ENCODE data around the gene BAG2. TPM values are rescaled to one million over a fixed set of nuclear protein-coding genes. Genes with fewer than 3 reads are reported as not detected.
A peak's percentile ranks its signal among the peaks of the same experiment; 100 is the strongest.

BAG2 gene
- 0.84 and 1.5 TPM in 2 replicates for total RNA-seq (ENCODE audit: low replicate concordance)

DNA sequence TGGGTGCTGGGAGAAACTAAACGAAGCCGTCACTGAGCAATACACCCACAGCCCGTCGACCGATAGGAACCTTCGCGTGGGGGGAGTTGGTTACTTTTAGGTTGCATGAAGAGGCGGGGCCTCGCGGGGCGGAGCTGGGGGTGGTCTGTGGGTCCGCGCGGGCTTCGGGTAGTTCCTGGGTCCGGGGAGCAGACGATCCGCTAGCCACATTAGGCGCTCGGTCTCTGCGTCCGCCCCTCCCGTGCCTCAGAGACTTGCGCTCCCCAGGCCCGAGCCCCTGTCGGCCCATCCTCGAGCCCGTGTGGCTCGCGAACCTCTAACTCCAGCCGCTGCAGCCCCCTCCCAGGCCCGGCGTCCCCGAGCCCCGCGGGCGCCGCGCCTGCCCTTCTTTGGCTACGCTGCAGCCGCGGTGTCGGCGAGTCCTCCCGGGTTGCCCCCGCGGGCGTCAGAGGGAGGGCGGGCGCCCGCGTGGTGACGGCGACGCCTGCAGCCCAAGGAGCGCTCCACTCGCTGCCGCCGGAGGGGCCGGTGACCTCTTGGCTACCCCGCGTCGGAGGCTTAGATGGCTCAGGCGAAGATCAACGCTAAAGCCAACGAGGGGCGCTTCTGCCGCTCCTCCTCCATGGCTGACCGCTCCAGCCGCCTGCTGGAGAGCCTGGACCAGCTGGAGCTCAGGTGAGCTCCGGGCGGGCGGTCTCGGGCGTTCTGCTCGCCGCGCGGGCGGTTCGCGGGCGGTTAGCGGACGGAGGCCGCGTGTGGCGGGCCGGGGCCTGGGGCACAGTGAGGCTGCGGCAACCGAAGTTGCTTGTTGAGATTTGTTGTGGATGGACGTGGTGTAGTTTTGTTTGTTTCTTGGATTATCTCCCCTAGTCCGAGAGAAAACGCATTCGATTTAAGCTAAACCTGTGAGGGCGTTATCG, at the start of gene BAG2:
Gene BAG2, plus strand, starts transcription at position 191 of the 920 bp plus-strand sequence. Its CDS starts 372 bp downstream, at position 563.
- no peak within 1 kb of the TSS for H3K27ac Mint-ChIP-seq
- Histone ChIP-seq H3K36me3 (peaks cover 7% of the 10 kb centered on the region), H3K27ac (no peak within 1 kb of the TSS), H3K4me2 (peak within 1 kb of the TSS; percentile 94), H2AFZ (replicated peaks) (peak within 1 kb of the TSS; percentile 70), H3K9ac (no peak within 1 kb of the TSS), H3K4me3 (peak within 1 kb of the TSS; percentile 59), H3K9me3 (ENCODE audit: low read depth) (no peaks in the 10 kb centered on the region), H3K4me1 (peaks cover 20% of the 10 kb centered on the region), H4K20me1 (ENCODE audit: low read depth) (peaks cover 12% of the 10 kb centered on the region), H3K27me3 (peaks cover 16% of the 10 kb centered on the region), H3K79me2 (ENCODE audit: low read depth) (peaks cover 11% of the 10 kb centered on the region), H3F3A (ENCODE audit: low read depth) (peaks cover 43% of the 10 kb centered on the region)
- peak within 1 kb of the TSS; percentile 88 for H3K4me3 Mint-ChIP-seq
- no peaks in the 10 kb centered on the region for H3K9me3 Mint-ChIP-seq
- H3K27me3 Mint-ChIP-seq (ENCODE audit: insufficient read depth, low read depth), result peaks cover 13% of the 10 kb centered on the region
- TF ChIP-seq, protein P1, sequence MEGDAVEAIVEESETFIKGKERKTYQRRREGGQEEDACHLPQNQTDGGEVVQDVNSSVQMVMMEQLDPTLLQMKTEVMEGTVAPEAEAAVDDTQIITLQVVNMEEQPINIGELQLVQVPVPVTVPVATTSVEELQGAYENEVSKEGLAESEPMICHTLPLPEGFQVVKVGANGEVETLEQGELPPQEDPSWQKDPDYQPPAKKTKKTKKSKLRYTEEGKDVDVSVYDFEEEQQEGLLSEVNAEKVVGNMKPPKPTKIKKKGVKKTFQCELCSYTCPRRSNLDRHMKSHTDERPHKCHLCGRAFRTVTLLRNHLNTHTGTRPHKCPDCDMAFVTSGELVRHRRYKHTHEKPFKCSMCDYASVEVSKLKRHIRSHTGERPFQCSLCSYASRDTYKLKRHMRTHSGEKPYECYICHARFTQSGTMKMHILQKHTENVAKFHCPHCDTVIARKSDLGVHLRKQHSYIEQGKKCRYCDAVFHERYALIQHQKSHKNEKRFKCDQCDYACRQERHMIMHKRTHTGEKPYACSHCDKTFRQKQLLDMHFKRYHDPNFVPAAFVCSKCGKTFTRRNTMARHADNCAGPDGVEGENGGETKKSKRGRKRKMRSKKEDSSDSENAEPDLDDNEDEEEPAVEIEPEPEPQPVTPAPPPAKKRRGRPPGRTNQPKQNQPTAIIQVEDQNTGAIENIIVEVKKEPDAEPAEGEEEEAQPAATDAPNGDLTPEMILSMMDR (IDR thresholded peaks at IDR 0.05), result peak; percentile 25
- TF ChIP-seq EZH2 (IDR thresholded peaks at IDR 0.05) (peak; percentile 50), EZH2phosphoT487 (IDR thresholded peaks at IDR 0.05) (peak; percentile 42)
- peak; percentile 92 for DNase-seq (ENCODE audit: low spot score)
- H3K4me1 Mint-ChIP-seq, result peaks cover 16% of the 10 kb centered on the region
- peaks cover 2% of the 10 kb centered on the region for H3K36me3 Mint-ChIP-seq

DNA sequence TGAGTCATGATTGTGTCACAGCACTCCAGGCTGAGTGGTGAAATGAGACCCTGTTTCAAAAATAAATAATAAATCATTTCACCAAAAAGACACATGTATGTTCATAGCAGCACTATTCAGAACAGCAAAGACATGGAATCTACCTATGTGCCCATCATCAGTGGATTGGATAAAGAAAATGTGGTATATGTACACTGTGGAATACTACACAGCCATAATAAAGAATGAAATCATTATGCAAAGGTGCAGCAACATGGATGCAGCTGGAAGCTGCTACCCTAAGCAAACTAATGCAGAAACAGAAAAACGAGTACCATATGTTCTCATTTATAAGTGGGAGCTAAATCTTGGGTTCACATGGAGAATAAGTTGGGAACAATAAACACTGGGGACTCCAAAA, 49.0 kb upstream of the BAG2 start:
- peaks cover 36% of the 10 kb centered on the region for H3K36me3 Mint-ChIP-seq
- Histone ChIP-seq H3K4me1 (no peaks in the 10 kb centered on the region), H3K27me3 (no peaks in the 10 kb centered on the region), H3K36me3 (peaks cover 11% of the 10 kb centered on the region), H3K79me2 (ENCODE audit: low read depth) (peaks cover 60% of the 10 kb centered on the region), H3K27ac (no peak overlapping the region), H3K4me3 (no peak overlapping the region), H2AFZ (replicated peaks) (no peak overlapping the region), H4K20me1 (ENCODE audit: low read depth) (peaks cover 7% of the 10 kb centered on the region), H3K9me3 (ENCODE audit: low read depth) (no peaks in the 10 kb centered on the region), H3F3A (ENCODE audit: low read depth) (peaks cover 3% of the 10 kb centered on the region), H3K9ac (no peak overlapping the region), H3K4me2 (no peak overlapping the region)
- H3K27me3 Mint-ChIP-seq (ENCODE audit: insufficient read depth, low read depth), result no peaks in the 10 kb centered on the region
- no peak overlapping the region for H3K27ac Mint-ChIP-seq
- H3K4me1 Mint-ChIP-seq, result no peaks in the 10 kb centered on the region
- no peak overlapping the region for H3K4me3 Mint-ChIP-seq
- no peak for DNase-seq (ENCODE audit: low spot score)
- TF ChIP-seq EZH2 (IDR thresholded peaks at IDR 0.05) (no peak), EZH2phosphoT487 (IDR thresholded peaks at IDR 0.05) (no peak)
- TF ChIP-seq, protein P1 (IDR thresholded peaks at IDR 0.05), result no peak
- H3K9me3 Mint-ChIP-seq, result peaks cover 19% of the 10 kb centered on the region

DNA sequence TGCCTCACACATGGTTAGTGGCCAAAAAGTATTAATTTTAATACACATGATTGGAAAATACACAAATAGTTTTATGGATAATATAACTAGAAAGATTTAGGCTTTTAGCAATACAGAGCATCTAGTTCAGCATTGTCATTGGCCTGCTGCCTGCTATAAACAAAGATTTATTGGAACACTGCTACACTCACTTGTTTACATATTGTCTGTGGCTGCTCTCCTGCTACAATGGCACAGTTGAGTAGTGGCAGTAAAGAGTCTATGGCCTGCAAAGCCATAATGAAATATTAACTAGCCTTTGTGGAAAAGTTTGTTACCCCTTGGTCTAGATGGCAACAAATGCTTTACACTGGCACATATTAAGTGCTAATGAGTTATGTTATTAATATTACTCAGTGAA, 44.4 kb upstream of the BAG2 start:
- H3K27me3 ChIP-seq, result no peaks in the 10 kb centered on the region
- no peak overlapping the region for H3K4me3 Mint-ChIP-seq

More for the DNA sequence above, 44.4 kb upstream of the BAG2 start:
- peaks cover 3% of the 10 kb centered on the region for H3F3A ChIP-seq (ENCODE audit: low read depth)
- H3K4me3 ChIP-seq, result no peak overlapping the region
- no peak overlapping the region for H3K4me2 ChIP-seq
- DNase-seq (ENCODE audit: low spot score), result no peak
- Mint-ChIP-seq H3K36me3 (peaks cover 8% of the 10 kb centered on the region), H3K27ac (no peak overlapping the region), H3K27me3 (ENCODE audit: insufficient read depth, low read depth) (no peaks in the 10 kb centered on the region), H3K9me3 (peaks cover 2% of the 10 kb centered on the region), H3K4me1 (no peaks in the 10 kb centered on the region)
- H3K9ac ChIP-seq, result no peak overlapping the region
- H3K9me3 ChIP-seq (ENCODE audit: low read depth), result no peaks in the 10 kb centered on the region
- no peak overlapping the region for H3K27ac ChIP-seq
- H3K36me3 ChIP-seq, result peaks cover 5% of the 10 kb centered on the region
- peaks cover 22% of the 10 kb centered on the region for H3K79me2 ChIP-seq (ENCODE audit: low read depth)
- no peak overlapping the region for H2AFZ ChIP-seq (replicated peaks)
- no peaks in the 10 kb centered on the region for H3K4me1 ChIP-seq
- peaks cover 10% of the 10 kb centered on the region for H4K20me1 ChIP-seq (ENCODE audit: low read depth)
- no peak for TF ChIP-seq EZH2 (IDR thresholded peaks at IDR 0.05)
- no peak for TF ChIP-seq EZH2phosphoT487 (IDR thresholded peaks at IDR 0.05)
- TF ChIP-seq, protein P1 (IDR thresholded peaks at IDR 0.05), result no peak

All from neural progenitor cell (in vitro differentiated cells).